Skeletal muscle tissue (tissue), 4 donors: ENCODE results near the gene MORN1. TPM values are rescaled to one million over a fixed set of nuclear protein-coding genes. Genes with fewer than 3 reads are reported as not detected.
A peak's percentile ranks its signal among the peaks of the same experiment; 100 is the strongest.
"Not testable (repeated sequence)": the region's sequence is repeated elsewhere in the genome, so short reads cannot be mapped to it uniquely, and the experiment has no call there.

Experiments used
- H3K27ac ChIP-seq: one replicate; pipeline ENCODE4 v1.7.0; 2013; ENCODE audit warnings: mild to moderate bottlenecking, low read depth, low read length, inconsistent platforms
- H3K27me3 ChIP-seq, 3 donors: one replicate each; pipeline ENCODE4 v1.7.0; 2013; ENCODE audit warnings: low read length in 3 of 3; ENCODE audit not compliant: control insufficient read depth in 3 of 3, insufficient read depth in 3 of 3
- H3K36me3 ChIP-seq, 3 donors: one replicate each; pipeline ENCODE4 v1.7.0; 2013; ENCODE audit warnings: low read length in 3 of 3; ENCODE audit not compliant: control insufficient read depth in 3 of 3, insufficient read depth in 3 of 3
- H3K4me1 ChIP-seq, 3 donors: one replicate each; pipeline ENCODE4 v1.7.0; 2013; ENCODE audit warnings: low read length in 3 of 3, mild to moderate bottlenecking in 3 of 3; ENCODE audit not compliant: control insufficient read depth in 3 of 3, insufficient read depth in 3 of 3
- H3K4me3 ChIP-seq, 3 donors: one replicate each; pipeline ENCODE4 v1.7.0; 2013; ENCODE audit warnings: low read length in 3 of 3
- H3K9ac ChIP-seq, 3 donors: one replicate each; pipeline ENCODE4 v1.7.0; 2013; ENCODE audit warnings: low read length in 3 of 3, mild to moderate bottlenecking in 3 of 3, moderate library complexity in 2 of 3, low read depth in 1 of 3
- H3K9me3 ChIP-seq, 3 donors: one replicate each; pipeline ENCODE4 v1.7.0; 2013; ENCODE audit warnings: low read length in 3 of 3; ENCODE audit not compliant: control insufficient read depth in 3 of 3
- total RNA-seq: library from RNA; depleted of rRNA; stranded (reverse); fragments of >200 nt; gene quantifications from one replicate; pipeline ENCODE4 v1.2.3, GENCODE V29; 2014
- donor health status: Osteomylitis.

Gene MORN1
- total RNA-seq, 1 donor from 2014 or later, result 4.2 TPM

- peak overlapping the region in 2 of 3 donors; percentile 16 to 20 for H3K9ac ChIP-seq
- no peak overlapping the region for H3K4me3 ChIP-seq
- peaks cover 8 to 12% (median 11%) of the 10 kb centered on the region in 3 donors for H3K4me1 ChIP-seq
- H3K9me3 ChIP-seq, result no peaks in the 10 kb centered on the region
- no peak overlapping the region for H3K27ac ChIP-seq
- peaks cover 0 to 36% (median 21%) of the 10 kb centered on the region in 3 donors for H3K27me3 ChIP-seq
- H3K36me3 ChIP-seq, result no peaks in the 10 kb centered on the region
These were observed 60.2 kb downstream of the MORN1 start for GRCh38 chr1:2331200-2331544.

DNA sequence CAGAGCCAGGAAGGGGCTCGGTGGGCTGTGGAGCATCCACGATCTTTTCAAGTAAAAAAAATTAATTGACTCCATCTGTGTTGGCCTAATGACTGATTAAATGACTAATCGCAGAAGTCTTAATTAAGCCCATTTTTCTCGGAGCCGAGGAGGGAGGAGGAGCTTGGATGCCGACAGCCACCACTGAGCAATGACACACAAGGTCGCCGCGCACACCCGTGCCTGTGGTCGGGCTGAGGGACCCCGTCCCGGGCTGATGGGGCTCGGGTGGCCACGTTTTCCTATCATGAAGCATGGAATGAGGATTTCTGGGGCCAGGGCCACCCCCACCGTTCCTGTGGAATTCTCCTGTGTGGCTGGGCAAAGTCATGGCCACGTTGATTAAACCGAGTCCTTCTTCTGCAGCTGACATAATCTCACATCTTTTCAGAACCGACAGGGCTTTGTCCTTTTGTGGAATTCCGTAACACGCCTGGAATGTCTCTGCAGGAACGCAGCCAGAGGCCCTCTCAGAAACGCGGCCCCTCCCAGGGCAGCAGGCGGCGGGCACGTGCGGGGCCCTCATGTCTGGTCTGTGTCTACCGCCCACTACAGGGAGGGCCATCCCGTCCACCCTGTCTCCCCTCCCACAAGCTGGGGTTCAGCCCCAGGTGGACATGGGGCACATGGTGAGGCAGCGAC, 60.7 kb downstream of the MORN1 start:
- no peaks in the 10 kb centered on the region for H3K36me3 ChIP-seq
- H3K27ac ChIP-seq, result no peak overlapping the region
- no peak overlapping the region for H3K4me3 ChIP-seq
- H3K4me1 ChIP-seq, result peaks cover 8 to 12% (median 11%) of the 10 kb centered on the region in 3 donors
- peak overlapping the region in 2 of 3 donors; percentile 20 to 45 for H3K9ac ChIP-seq
- H3K27me3 ChIP-seq, result peaks cover 0 to 34% (median 17%) of the 10 kb centered on the region in 3 donors
- H3K9me3 ChIP-seq, result no peaks in the 10 kb centered on the region

DNA sequence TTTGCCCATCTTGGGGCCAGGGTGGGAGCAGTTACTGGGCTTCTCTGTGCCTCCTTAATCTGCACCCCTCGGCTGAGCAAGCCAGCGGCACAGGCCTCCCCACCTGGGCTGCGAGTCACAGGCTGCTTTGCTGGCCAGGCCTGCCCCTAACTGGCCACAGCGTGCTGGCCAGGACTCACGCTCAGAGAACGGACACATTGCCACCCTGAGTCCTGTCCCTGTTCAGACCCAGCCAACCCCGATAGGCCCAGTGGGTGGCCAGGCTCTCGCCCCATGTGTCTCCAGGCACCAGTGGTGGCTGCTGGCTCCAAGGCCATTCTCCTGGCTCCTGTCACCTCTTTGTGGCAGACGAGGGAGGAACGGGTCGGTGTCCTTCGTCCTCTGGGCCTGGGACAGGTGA, 61.3 kb downstream of the MORN1 start:
- Histone ChIP-seq H3K9ac (peak overlapping the region in 1 of 3 donors; percentile 40), H3K36me3 (no peaks in the 10 kb centered on the region), H3K4me3 (no peak overlapping the region), H3K27ac (no peak overlapping the region), H3K4me1 (peaks cover 8 to 12% (median 11%) of the 10 kb centered on the region in 3 donors), H3K27me3 (peaks cover 0 to 33% (median 11%) of the 10 kb centered on the region in 3 donors), H3K9me3 (no peaks in the 10 kb centered on the region)

DNA sequence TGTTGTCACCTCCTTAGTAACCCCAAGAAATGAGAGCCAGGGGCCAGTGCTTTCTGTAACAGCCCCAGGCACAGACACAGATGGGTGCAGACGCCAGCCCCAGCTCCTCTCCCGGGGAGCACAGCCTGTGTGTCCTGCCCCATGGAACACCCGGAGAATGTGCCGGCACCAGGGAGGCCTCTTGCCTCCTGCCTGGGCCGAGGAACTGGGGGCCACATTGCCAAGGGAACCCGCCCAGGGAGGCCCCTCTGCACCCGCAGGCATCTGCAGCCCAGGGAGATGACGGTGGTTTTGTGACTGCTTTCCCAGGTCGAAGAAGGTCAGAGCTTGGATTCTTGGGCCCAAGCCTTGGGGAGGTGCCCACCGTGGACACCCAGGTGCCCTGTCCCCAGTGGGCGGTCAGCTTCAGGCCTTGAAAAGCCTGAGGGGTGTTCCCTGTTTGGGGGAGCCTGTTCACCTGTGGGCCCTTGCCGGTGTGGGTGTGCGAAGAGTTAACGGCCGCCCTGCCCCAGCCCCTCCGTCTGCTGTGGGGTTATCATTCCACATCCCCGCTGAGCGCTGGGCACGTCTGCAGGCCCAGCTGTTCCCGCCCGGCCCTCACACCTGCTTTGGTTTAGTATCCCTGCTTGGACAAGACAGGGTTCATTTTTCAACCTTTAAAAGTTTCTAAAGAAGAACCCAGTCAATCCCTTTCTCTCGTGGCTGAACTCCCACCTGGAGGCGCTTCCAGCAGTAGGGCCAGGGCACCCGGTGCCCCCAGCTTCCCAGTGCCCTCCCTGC, 62.5 kb downstream of the MORN1 start:
- H3K4me3 ChIP-seq, result no peak overlapping the region

GRCh38 chr1:2327841-2328240, 63.5 kb downstream of the MORN1 start:
- H3K9ac ChIP-seq, result no peak overlapping the region
- H3K4me1 ChIP-seq, result peaks cover 9 to 14% (median 13%) of the 10 kb centered on the region in 3 donors
- H3K36me3 ChIP-seq, result no peaks in the 10 kb centered on the region
- no peaks in the 10 kb centered on the region for H3K9me3 ChIP-seq
- no peak overlapping the region for H3K4me3 ChIP-seq
- peaks cover 0 to 27% (median 6%) of the 10 kb centered on the region in 3 donors for H3K27me3 ChIP-seq
- H3K27ac ChIP-seq, result no peak overlapping the region

More for the DNA sequence above, 62.5 kb downstream of the MORN1 start:
- no peak overlapping the region for H3K27ac ChIP-seq
- no peaks in the 10 kb centered on the region for H3K9me3 ChIP-seq
- peaks cover 8 to 12% (median 11%) of the 10 kb centered on the region in 3 donors for H3K4me1 ChIP-seq
- H3K9ac ChIP-seq, result no peak overlapping the region
- no peaks in the 10 kb centered on the region for H3K36me3 ChIP-seq
- peaks cover 0 to 33% (median 10%) of the 10 kb centered on the region in 3 donors for H3K27me3 ChIP-seq

GRCh38 chr1:2327162-2327561, 64.2 kb downstream of the MORN1 start:
- Histone ChIP-seq H3K4me1 (peaks cover 16 to 21% (median 18%) of the 10 kb centered on the region in 3 donors), H3K27me3 (peaks cover 0 to 20% (median 1%) of the 10 kb centered on the region in 3 donors)
- H3K9me3 ChIP-seq, H3K36me3 ChIP-seq, H3K9ac ChIP-seq, H3K4me3 ChIP-seq, H3K27ac ChIP-seq: not testable (repeated sequence)

GRCh38 chr1:2326524-2326923, 64.8 kb downstream of the MORN1 start:
- Histone ChIP-seq H3K27ac (no peak overlapping the region), H3K36me3 (no peaks in the 10 kb centered on the region), H3K9me3 (no peaks in the 10 kb centered on the region), H3K4me1 (peaks cover 22 to 27% (median 24%) of the 10 kb centered on the region in 3 donors), H3K4me3 (no peak overlapping the region), H3K27me3 (peaks cover 0 to 19% (median under 1%) of the 10 kb centered on the region in 3 donors), H3K9ac (no peak overlapping the region)

DNA sequence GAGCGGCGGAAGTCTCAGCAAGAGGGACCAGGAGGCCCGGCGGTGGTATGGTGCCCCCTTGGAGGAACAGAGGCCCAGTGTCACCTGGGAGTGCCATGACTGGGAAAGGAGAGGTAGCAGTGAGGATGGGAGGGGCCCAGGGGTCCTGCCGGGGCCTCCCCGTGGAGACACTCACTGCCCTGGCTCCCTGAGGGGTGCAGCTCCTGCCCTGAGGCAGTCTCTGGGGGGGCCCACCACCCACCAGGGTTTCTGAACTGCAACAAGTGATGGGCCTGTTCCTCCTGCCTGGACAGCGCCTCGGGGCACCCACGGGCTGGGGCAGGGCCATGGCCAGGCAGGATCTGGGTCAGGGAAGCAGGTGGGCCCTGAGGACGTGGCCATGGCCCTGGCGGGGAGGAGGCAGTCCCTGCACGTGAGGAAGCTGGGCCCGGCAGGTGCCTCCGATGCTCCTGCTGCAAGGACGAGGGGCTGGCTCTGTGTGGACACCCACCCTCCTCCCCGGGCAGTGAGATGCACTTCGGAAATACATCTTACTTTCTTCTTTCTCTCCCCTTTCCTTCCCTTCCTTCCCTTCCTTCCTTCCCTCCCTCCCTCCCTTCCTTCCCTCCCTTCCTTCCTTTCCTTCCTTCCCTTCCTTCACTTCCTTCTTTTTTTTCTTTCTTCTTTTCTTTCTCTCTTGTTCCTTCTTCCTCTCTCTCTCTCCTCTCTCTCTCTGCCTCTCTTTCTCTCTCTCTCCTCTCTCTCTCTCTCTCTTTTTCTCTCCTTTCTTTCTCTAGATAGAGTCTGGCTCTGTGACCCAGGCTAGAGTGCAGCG, 66.6 kb downstream of the MORN1 start:
- Histone ChIP-seq H3K4me1 (peaks cover 21 to 31% (median 28%) of the 10 kb centered on the region in 3 donors), H3K36me3 (no peaks in the 10 kb centered on the region), H3K27me3 (peaks cover 4 to 25% (median 8%) of the 10 kb centered on the region in 3 donors), H3K9ac (no peak overlapping the region), H3K4me3 (no peak overlapping the region), H3K9me3 (no peaks in the 10 kb centered on the region), H3K27ac (no peak overlapping the region)

DNA sequence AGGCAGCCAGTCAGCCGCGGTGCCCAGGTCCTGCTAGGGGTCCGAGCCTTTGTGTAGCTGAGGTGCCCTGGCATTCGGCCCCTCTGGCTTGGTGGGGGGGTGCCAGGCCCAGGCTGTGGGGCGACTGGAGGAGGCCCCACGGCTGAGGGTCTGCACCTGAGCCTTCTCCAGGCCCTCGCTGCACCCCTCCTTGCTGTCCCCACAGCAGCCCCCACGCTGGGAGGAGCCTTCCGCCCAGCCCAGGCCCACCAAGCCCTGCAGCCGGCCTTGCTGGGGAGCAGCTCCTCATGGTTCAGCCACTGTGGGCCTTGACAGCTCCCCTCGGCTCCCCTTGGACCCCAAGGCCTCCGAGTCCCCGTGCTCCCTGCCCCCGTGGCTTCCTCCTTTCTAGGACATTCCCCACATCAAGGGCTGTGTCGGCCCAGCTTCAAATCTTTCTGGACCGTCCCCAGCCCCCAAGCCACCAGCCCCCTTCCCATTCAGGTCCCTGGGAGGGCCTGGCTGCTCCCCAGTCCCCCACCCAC, 67.8 kb downstream of the MORN1 start:
- Histone ChIP-seq H3K4me1 (peaks cover 31 to 41% (median 36%) of the 10 kb centered on the region in 3 donors), H3K9me3 (no peaks in the 10 kb centered on the region), H3K9ac (peak overlapping the region in 1 of 3 donors; percentile 33), H3K27me3 (peaks cover 4 to 30% (median 15%) of the 10 kb centered on the region in 3 donors), H3K36me3 (no peaks in the 10 kb centered on the region), H3K4me3 (no peak overlapping the region), H3K27ac (peak overlapping the region; percentile 76)
